ENCODE results near the gene ZCCHC7. TPM values are rescaled to one million over a fixed set of nuclear protein-coding genes. Genes with fewer than 3 reads are reported as not detected.

The ZCCHC7 gene
- total RNA-seq, 1 donor = 25.0 TPM

- H3K4me3 ChIP-seq (ENCODE audit: low read depth, low read length) = no peak overlapping the region
- no peak for DNase-seq (ENCODE audit: low read depth)
- no peak for TF ChIP-seq CTCF (IDR thresholded peaks at IDR 0.05; ENCODE audit: insufficient read depth, low read depth, low read length)
These were observed 279.0 kb downstream of the ZCCHC7 start for GRCh38 chr9:37399336-37399735.

- no peak overlapping the region for H3K4me3 ChIP-seq (ENCODE audit: low read depth, low read length)
- DNase-seq (ENCODE audit: low read depth) = no peak
- no peak for TF ChIP-seq CTCF (IDR thresholded peaks at IDR 0.05; ENCODE audit: insufficient read depth, low read depth, low read length)
These were observed 284.2 kb downstream of the ZCCHC7 start for GRCh38 chr9:37404590-37404989.

GRCh38 chr9:37405350-37405749 lies 285.0 kb downstream of the ZCCHC7 start:
- no peak for TF ChIP-seq CTCF (IDR thresholded peaks at IDR 0.05; ENCODE audit: insufficient read depth, low read depth, low read length)
- H3K4me3 ChIP-seq (ENCODE audit: low read depth, low read length) = no peak overlapping the region
- DNase-seq (ENCODE audit: low read depth) = no peak

- DNase-seq (ENCODE audit: low read depth) = no peak
- no peak for TF ChIP-seq CTCF (IDR thresholded peaks at IDR 0.05; ENCODE audit: insufficient read depth, low read depth, low read length)
- H3K4me3 ChIP-seq (ENCODE audit: low read depth, low read length) = no peak overlapping the region
These were observed 285.5 kb downstream of the ZCCHC7 start for GRCh38 chr9:37405764-37406380.

GRCh38 chr9:37406603-37407401 lies 286.4 kb downstream of the ZCCHC7 start:
- no peak for TF ChIP-seq CTCF (IDR thresholded peaks at IDR 0.05; ENCODE audit: insufficient read depth, low read depth, low read length)
- no peak overlapping the region for H3K4me3 ChIP-seq (ENCODE audit: low read depth, low read length)
- DNase-seq (ENCODE audit: low read depth) = no peak

GRCh38 chr9:37407468-37407867 lies 287.1 kb downstream of the ZCCHC7 start:
- H3K4me3 ChIP-seq (ENCODE audit: low read depth, low read length) = no peak overlapping the region
- peak; percentile 29 for TF ChIP-seq CTCF (IDR thresholded peaks at IDR 0.05; ENCODE audit: insufficient read depth, low read depth, low read length)
- no peak for DNase-seq (ENCODE audit: low read depth)

Small RNAs within 50 kb of the gene (small RNA-seq; reads per million reads assigned to genes)
- not detected for gene AL512604.1
- not detected for gene RF00019
- not detected for gene RNU6-677P

Other genes starting within 250 kb of the ZCCHC7 start
- not detected in 2 replicates for gene PAX5, start 86.3 kb upstream of the ZCCHC7 start, total RNA-seq

Data from fibroblast of villous mesenchyme (primary cell).